ENCODE data around the gene TBC1D5. TPM values are rescaled to one million over a fixed set of nuclear protein-coding genes. Genes with fewer than 3 reads are reported as not detected.
"Not testable (repeated sequence)": the region's sequence is repeated elsewhere in the genome, so short reads cannot be mapped to it uniquely, and the experiment has no call there.

The TBC1D5 gene
- total and polyA plus RNA-seq, 2 experiments from 2014 or later = 31.0 to 69.9 TPM

DNA sequence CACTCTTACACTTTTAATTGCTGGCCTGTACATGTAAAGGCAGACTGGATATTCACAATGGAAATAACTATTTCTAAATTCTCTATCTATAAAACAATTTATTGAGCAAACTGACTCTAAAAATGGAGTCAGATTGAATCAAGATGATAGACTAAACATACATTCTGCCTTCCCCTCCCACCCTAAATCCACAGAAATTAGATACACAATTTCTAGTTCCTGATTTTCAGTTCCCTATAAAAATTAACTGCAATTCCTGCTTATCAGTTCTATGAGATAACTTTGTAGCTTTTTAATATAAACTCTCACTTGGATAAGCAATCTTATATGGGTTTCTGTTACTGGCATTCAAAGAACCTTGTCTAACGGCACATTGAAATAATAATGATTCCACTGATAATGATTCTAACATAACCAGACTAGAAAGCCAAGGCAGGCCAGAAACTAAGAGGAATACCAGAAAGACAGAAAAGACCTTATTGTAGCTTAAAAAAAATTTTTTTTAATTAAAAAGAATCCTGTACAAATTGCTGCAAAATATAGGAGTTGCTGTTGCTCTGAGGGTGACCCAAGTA lies 33.1 kb downstream of the TBC1D5 start:
- H3K4me2 ChIP-seq (ENCODE audit: unreplicated experiment) = no peak overlapping the region
- H3K4me3 ChIP-seq = no peak overlapping the region
- no peak overlapping the region for H3K27ac ChIP-seq
- no peaks in the 10 kb centered on the region for H4K20me1 ChIP-seq (ENCODE audit: insufficient read depth)
- in situ Hi-C loops (cut with MboI) = no loop called here
- no peaks in the 10 kb centered on the region for H3K9me3 ChIP-seq (ENCODE audit: low read depth)
- no peaks in the 10 kb centered on the region for H3K4me1 ChIP-seq (ENCODE audit: insufficient read depth)
- H3K27me3 ChIP-seq (replicated peaks; ENCODE audit: insufficient read depth) = no peaks in the 10 kb centered on the region
- no peak overlapping the region for H3K9ac ChIP-seq
- no peak for TF ChIP-seq EZH2 (IDR thresholded peaks at IDR 0.05; ENCODE audit: insufficient read depth, poor library complexity, severe bottlenecking)
- H3K36me3 ChIP-seq (ENCODE audit: low read depth) = peaks cover under 1% of the 10 kb centered on the region; the same call in 1 of the 2 replicates
- WGBS, 2 experiments (ENCODE audit: low coverage in 1 of 2, low lambda C conversion rate in 2 of 2, missing lambda C conversion rate in 2 of 2) = 71 to 81% methylated on average over 1 of the region's 1 CpG
- H3K79me2 ChIP-seq (ENCODE audit: insufficient read depth) = peaks cover 3% of the 10 kb centered on the region; the same call in 1 of the 2 replicates
- no peak for DNase-seq
- H2AFZ ChIP-seq = no peak overlapping the region
- no peaks in the 10 kb centered on the region for H3K9me2 ChIP-seq (ENCODE audit: insufficient read depth)
- H3F3A ChIP-seq (ENCODE audit: insufficient read depth) = no peaks in the 10 kb centered on the region

DNA sequence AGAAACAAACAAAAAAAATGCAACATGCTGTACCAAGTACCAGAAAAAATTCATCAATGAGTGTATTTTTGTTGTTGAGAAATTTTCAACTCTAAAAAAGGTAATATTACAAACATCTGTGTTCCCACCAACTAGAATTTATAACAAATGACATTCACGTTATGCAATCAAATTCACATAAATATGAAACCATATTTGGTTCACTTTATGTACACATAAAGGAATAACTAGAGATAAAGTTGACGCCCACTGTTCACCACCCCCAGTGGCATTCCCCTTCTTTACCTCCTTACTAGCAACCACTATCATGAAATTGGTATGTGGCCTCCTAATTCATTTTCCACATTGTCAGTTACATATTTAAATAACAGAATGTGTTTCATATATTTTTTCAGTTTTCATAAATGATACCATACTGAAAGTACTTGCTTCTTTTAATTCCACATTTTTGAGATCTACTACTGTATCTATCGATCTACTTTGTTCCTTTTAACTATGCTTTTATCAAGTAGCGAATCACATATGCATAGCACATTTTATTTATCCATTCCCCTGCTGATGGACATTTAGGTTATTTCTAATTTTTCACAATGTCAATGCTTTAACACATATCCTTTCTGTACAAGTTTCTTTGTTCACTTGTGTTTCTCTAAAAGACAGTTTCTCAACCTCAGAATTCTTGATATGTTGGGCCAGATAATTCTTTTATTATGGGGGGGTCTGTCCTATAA lies 34.5 kb downstream of the TBC1D5 start:
- no peak for DNase-seq
- no peak overlapping the region for H3K27ac ChIP-seq
- TF ChIP-seq EZH2phosphoT487 (IDR thresholded peaks at IDR 0.05; ENCODE audit: insufficient read depth, low read depth) (no peak), EZH2 (IDR thresholded peaks at IDR 0.05; ENCODE audit: insufficient read depth, poor library complexity, severe bottlenecking) (no peak)
- H3F3A ChIP-seq (ENCODE audit: insufficient read depth) = no peaks in the 10 kb centered on the region
- H3K9ac ChIP-seq = no peak overlapping the region
- H4K20me1 ChIP-seq (ENCODE audit: insufficient read depth) = no peaks in the 10 kb centered on the region
- H3K79me2 ChIP-seq (ENCODE audit: insufficient read depth) = peaks cover 3% of the 10 kb centered on the region; the same call in 1 of the 2 replicates
- no peak overlapping the region for H3K4me3 ChIP-seq
- H3K27me3 ChIP-seq (replicated peaks; ENCODE audit: insufficient read depth) = no peaks in the 10 kb centered on the region
- H3K4me1 ChIP-seq (ENCODE audit: insufficient read depth) = no peaks in the 10 kb centered on the region
- 70 to 77% methylated on average over 4 of the region's 4 CpGs for WGBS, 2 experiments (ENCODE audit: low coverage in 1 of 2, low lambda C conversion rate in 2 of 2, missing lambda C conversion rate in 2 of 2)
- no peak overlapping the region for H3K4me2 ChIP-seq (ENCODE audit: unreplicated experiment)
- no peaks in the 10 kb centered on the region for H3K9me3 ChIP-seq (ENCODE audit: low read depth)
- H2AFZ ChIP-seq = no peak overlapping the region
- in situ Hi-C loops (cut with MboI) = no loop called here
- no peaks in the 10 kb centered on the region for H3K9me2 ChIP-seq (ENCODE audit: insufficient read depth)
- no peaks in the 10 kb centered on the region for H3K36me3 ChIP-seq (ENCODE audit: low read depth)

DNA sequence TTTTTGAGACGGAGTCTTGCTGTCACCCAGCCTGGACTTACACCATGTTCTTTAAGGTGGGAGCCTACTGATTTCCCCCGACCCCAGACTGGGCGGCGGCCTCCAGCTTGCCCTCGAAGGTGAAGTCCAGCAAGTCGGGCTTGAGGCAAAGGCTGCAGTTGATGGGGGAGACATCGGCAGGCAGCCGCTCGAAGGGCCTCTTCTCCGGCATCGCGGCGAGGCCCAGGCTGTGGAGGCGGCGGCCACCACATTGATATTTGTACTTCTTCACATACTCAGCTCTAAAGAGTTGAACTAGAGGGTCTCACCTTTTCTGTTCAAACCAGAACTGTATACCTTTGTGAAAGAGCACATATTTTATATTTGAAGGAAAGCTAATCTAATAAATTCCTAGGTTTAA lies 36.4 kb downstream of the TBC1D5 start:
- H3K27me3 ChIP-seq (replicated peaks; ENCODE audit: insufficient read depth); H2AFZ ChIP-seq; H3K27ac ChIP-seq; H3K4me2 ChIP-seq (ENCODE audit: unreplicated experiment); H4K20me1 ChIP-seq (ENCODE audit: insufficient read depth); DNase-seq; H3K36me3 ChIP-seq (ENCODE audit: low read depth); H3K9me2 ChIP-seq (ENCODE audit: insufficient read depth); H3K9ac ChIP-seq; H3K9me3 ChIP-seq (ENCODE audit: low read depth); in situ Hi-C loops (cut with MboI); H3F3A ChIP-seq (ENCODE audit: insufficient read depth); H3K4me1 ChIP-seq (ENCODE audit: insufficient read depth); H3K4me3 ChIP-seq: not testable (repeated sequence)
- peaks cover 11% of the 10 kb centered on the region; the same call in 1 of the 2 replicates for H3K79me2 ChIP-seq (ENCODE audit: insufficient read depth)
- 97 to 99% methylated on average over 10 to 15 of the region's 15 CpGs for WGBS, 2 experiments (ENCODE audit: low coverage in 1 of 2, low lambda C conversion rate in 2 of 2, missing lambda C conversion rate in 2 of 2)

DNA sequence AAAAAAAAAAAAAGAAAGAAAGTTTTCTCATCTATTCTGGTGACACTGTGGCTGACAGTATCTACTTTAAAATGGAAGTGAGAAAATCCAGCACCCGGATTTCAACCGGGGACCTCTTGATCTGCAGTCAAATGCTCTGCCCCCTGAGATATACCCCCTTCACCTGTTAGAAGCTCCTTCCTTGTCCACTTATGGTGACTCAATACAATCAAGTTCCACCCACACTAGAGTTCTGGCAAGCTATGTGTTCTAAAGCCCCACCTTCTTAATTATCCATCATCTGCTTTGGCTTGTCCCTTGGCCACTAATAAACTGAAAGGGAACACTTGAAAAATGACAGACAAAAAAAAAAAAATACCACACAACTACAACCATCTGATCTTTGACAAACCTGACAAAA lies 42.6 kb downstream of the TBC1D5 start:
- H3F3A ChIP-seq (ENCODE audit: insufficient read depth); H3K9me2 ChIP-seq (ENCODE audit: insufficient read depth); H3K36me3 ChIP-seq (ENCODE audit: low read depth); H3K4me2 ChIP-seq (ENCODE audit: unreplicated experiment); H2AFZ ChIP-seq; H3K4me3 ChIP-seq; H3K9me3 ChIP-seq (ENCODE audit: low read depth); in situ Hi-C loops (cut with MboI); DNase-seq; H3K27me3 ChIP-seq (replicated peaks; ENCODE audit: insufficient read depth); H3K27ac ChIP-seq; H3K4me1 ChIP-seq (ENCODE audit: insufficient read depth); H3K9ac ChIP-seq; H4K20me1 ChIP-seq (ENCODE audit: insufficient read depth): not testable (repeated sequence)
- WGBS, 2 experiments (ENCODE audit: low coverage in 1 of 2, low lambda C conversion rate in 2 of 2, missing lambda C conversion rate in 2 of 2) = 96 to 99% methylated on average over 2 of the region's 2 CpGs
- H3K79me2 ChIP-seq (ENCODE audit: insufficient read depth) = peaks cover 34% of the 10 kb centered on the region

DNA sequence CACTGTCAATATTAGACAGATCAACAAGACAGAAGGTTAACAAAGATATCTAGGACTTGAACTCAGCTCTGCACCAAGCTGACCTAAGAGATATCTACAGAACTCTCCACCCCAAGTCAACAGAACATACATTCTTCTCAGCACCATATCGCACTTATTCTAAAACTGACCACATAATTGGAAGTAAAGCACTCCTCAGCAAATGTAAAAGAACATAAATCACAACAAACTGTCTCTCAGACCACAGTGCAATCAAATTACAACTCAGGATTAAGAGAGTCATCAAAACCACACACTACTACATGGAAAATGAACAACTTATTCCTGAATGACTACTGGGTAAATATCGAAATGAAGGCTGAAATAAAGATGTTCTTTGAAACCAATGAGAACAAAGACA lies 46.8 kb downstream of the TBC1D5 start:
- H3K36me3 ChIP-seq (ENCODE audit: low read depth); H3K9ac ChIP-seq; H4K20me1 ChIP-seq (ENCODE audit: insufficient read depth); H3F3A ChIP-seq (ENCODE audit: insufficient read depth); in situ Hi-C loops (cut with MboI); H3K4me2 ChIP-seq (ENCODE audit: unreplicated experiment); DNase-seq; H3K27me3 ChIP-seq (replicated peaks; ENCODE audit: insufficient read depth); H2AFZ ChIP-seq; H3K27ac ChIP-seq; H3K9me3 ChIP-seq (ENCODE audit: low read depth); H3K4me1 ChIP-seq (ENCODE audit: insufficient read depth); H3K4me3 ChIP-seq; H3K9me2 ChIP-seq (ENCODE audit: insufficient read depth): not testable (repeated sequence)
- H3K79me2 ChIP-seq (ENCODE audit: insufficient read depth) = peaks cover 56% of the 10 kb centered on the region
- WGBS, 2 experiments (ENCODE audit: low coverage in 1 of 2, low lambda C conversion rate in 2 of 2, missing lambda C conversion rate in 2 of 2) = 97 to 98% methylated on average over 2 of the region's 2 CpGs

DNA sequence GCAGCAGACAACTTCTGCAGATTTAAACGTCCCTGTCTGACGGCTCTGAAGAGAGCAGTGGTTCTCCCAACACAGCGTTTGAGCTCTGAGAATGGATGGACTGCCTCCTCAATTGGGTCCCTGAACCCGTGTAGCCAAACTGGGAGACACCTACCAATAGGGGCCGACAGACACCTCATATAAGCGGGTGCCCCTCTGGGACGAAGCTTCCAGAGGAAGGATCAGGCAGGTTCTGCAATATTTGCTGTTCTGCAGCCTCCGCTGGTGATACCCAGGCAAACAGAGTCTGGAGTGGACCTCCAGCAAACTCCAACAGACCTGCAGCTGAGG lies 48.8 kb downstream of the TBC1D5 start:
- H3K27me3 ChIP-seq (replicated peaks; ENCODE audit: insufficient read depth); H3F3A ChIP-seq (ENCODE audit: insufficient read depth); H3K9me3 ChIP-seq (ENCODE audit: low read depth); H3K36me3 ChIP-seq (ENCODE audit: low read depth); H3K9me2 ChIP-seq (ENCODE audit: insufficient read depth); H3K9ac ChIP-seq; H2AFZ ChIP-seq; H3K4me3 ChIP-seq; DNase-seq; H3K4me1 ChIP-seq (ENCODE audit: insufficient read depth); H4K20me1 ChIP-seq (ENCODE audit: insufficient read depth); in situ Hi-C loops (cut with MboI); H3K27ac ChIP-seq; H3K4me2 ChIP-seq (ENCODE audit: unreplicated experiment): not testable (repeated sequence)
- 98 to 99% methylated on average over 8 of the region's 8 CpGs for WGBS, 2 experiments (ENCODE audit: low coverage in 1 of 2, low lambda C conversion rate in 2 of 2, missing lambda C conversion rate in 2 of 2)
- peaks cover 56% of the 10 kb centered on the region for H3K79me2 ChIP-seq (ENCODE audit: insufficient read depth)

DNA sequence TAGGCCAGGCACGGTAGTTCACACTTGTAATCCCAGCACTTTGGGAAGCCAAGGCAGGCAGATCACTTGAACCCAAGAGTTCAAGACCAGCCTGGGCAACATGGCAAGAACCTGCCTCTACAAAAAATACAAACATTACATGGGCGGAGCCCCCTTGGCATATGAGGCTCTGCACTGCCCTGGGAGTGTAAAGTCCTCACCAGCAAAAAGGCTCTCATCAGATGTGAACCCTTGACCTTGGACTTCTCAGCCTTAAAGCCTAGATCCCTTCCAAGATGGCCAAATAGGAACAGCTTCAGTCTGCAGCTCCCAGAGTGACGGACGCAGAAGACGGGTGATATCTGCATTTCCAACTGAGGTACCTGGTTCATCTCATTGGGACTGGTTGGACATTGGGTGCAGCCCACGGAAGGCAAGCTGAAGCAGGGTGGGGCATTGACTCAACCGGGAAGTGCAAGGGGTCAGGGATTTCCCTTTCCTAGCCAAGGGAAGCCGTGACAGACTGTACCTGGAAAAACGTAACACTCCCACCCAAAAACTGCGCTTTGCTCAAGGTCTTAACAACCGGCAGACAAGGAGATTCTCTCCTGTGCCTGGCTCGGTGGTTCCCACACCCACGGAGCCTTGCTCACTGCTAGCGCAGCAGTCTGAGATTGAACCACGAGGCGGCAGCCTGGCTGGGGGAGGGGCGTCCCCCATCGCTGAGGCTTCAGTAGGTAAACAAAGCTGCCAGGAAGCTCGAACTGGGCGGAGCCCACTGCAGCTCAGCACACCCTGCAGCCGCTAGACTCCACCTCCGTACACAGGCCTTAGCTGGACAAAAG lies 49.4 kb downstream of the TBC1D5 start:
- H4K20me1 ChIP-seq (ENCODE audit: insufficient read depth); H3K9ac ChIP-seq; H2AFZ ChIP-seq; H3K4me3 ChIP-seq; H3K4me2 ChIP-seq (ENCODE audit: unreplicated experiment); in situ Hi-C loops (cut with MboI); H3K36me3 ChIP-seq (ENCODE audit: low read depth); H3F3A ChIP-seq (ENCODE audit: insufficient read depth); DNase-seq; H3K4me1 ChIP-seq (ENCODE audit: insufficient read depth); H3K9me2 ChIP-seq (ENCODE audit: insufficient read depth); H3K27me3 ChIP-seq (replicated peaks; ENCODE audit: insufficient read depth); H3K27ac ChIP-seq; H3K9me3 ChIP-seq (ENCODE audit: low read depth): not testable (repeated sequence)
- H3K79me2 ChIP-seq (ENCODE audit: insufficient read depth) = peaks cover 56% of the 10 kb centered on the region
- WGBS, 2 experiments (ENCODE audit: low coverage in 1 of 2, low lambda C conversion rate in 2 of 2, missing lambda C conversion rate in 2 of 2) = 97 to 98% methylated on average over 19 to 22 of the region's 22 CpGs

All from GM23248 (cell line).